ENCODE measurements around the gene TBCK. TPM values are rescaled to one million over a fixed set of nuclear protein-coding genes. Genes with fewer than 3 reads are reported as not detected.

Gene TBCK
- total RNA-seq, 2 donors from 2014 or later = 15.7 to 18.8 TPM

GRCh38 chr4:106201373-106201772, 114.6 kb downstream of the TBCK start:
- Histone ChIP-seq H3K4me3 (no peak overlapping the region), H3K27me3 (no peaks in the 10 kb centered on the region), H3K27ac (no peak overlapping the region), H3K4me1 (no peaks in the 10 kb centered on the region), H3K9me3 (no peaks in the 10 kb centered on the region), H3K36me3 (no peaks in the 10 kb centered on the region)
- TF ChIP-seq, protein P1, sequence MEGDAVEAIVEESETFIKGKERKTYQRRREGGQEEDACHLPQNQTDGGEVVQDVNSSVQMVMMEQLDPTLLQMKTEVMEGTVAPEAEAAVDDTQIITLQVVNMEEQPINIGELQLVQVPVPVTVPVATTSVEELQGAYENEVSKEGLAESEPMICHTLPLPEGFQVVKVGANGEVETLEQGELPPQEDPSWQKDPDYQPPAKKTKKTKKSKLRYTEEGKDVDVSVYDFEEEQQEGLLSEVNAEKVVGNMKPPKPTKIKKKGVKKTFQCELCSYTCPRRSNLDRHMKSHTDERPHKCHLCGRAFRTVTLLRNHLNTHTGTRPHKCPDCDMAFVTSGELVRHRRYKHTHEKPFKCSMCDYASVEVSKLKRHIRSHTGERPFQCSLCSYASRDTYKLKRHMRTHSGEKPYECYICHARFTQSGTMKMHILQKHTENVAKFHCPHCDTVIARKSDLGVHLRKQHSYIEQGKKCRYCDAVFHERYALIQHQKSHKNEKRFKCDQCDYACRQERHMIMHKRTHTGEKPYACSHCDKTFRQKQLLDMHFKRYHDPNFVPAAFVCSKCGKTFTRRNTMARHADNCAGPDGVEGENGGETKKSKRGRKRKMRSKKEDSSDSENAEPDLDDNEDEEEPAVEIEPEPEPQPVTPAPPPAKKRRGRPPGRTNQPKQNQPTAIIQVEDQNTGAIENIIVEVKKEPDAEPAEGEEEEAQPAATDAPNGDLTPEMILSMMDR (IDR thresholded peaks at IDR 0.05) = peak in 1 of 2 donors; percentile 54
- no peak for DNase-seq (ENCODE audit: low spot score)

DNA sequence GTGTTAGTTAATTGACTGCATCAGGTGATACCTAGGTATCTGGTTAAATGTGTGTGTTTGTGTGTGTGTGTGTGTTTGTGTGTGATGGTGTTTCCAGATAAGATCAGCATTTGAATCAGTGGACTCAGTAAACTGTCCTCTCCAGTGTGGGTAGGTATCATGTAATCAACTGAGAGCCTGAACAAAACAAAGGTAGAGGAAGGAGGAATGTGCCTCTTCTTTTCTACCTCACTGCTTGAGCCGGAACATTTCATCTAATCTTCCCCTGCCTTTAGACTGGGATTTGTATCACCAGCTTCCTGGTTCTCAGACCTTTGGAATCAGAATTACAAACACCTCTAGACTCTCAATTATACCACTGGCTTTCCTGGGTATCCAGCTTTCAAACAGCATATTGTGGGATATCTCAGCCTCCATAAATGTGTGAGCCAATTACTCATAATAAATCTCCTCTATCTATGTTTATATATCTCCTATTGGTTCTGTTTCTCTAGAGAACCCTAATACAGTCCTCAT, 120.5 kb downstream of the TBCK start:
- DNase-seq (ENCODE audit: low spot score) = no peak
- H3K9me3 ChIP-seq = no peaks in the 10 kb centered on the region
- TF ChIP-seq, protein P1 (IDR thresholded peaks at IDR 0.05) = no peak
- no peak overlapping the region for H3K27ac ChIP-seq
- H3K4me3 ChIP-seq = no peak overlapping the region
- H3K36me3 ChIP-seq = peaks cover 15% of the 10 kb centered on the region
- H3K27me3 ChIP-seq = no peaks in the 10 kb centered on the region
- no peaks in the 10 kb centered on the region for H3K4me1 ChIP-seq

- DNase-seq (ENCODE audit: low spot score) = no peak
- H3K9me3 ChIP-seq = no peaks in the 10 kb centered on the region
- H3K36me3 ChIP-seq = peaks cover 15% of the 10 kb centered on the region
- no peaks in the 10 kb centered on the region for H3K4me1 ChIP-seq
- H3K27ac ChIP-seq = no peak overlapping the region
- no peak overlapping the region for H3K4me3 ChIP-seq
- H3K27me3 ChIP-seq = no peaks in the 10 kb centered on the region
- TF ChIP-seq, protein P1 (IDR thresholded peaks at IDR 0.05) = no peak
Observed at GRCh38 chr4:106194801-106195200, 121.2 kb downstream of the TBCK start.

DNA sequence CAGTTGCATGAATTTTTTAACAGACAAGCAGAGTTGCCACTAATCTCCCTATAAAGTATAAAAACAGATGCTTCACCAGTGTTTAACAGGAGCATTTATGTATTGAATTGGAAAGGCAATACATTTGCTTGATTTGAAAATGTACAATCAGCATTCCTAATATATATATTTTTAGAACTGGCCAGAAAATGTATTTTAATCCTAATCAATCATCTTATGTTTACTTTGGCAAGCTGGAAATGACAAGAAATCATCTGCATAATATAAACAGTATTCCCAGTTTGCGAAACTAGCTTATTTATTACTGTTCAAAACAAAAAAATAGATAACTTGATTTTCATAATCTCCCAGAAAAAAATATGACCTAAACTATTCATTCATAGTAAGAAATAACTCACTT, 123.9 kb downstream of the TBCK start:
- Histone ChIP-seq H3K36me3 (peaks cover 15% of the 10 kb centered on the region), H3K4me3 (no peak overlapping the region), H3K27ac (no peak overlapping the region), H3K4me1 (no peaks in the 10 kb centered on the region), H3K27me3 (no peaks in the 10 kb centered on the region), H3K9me3 (no peaks in the 10 kb centered on the region)
- no peak for DNase-seq (ENCODE audit: low spot score)
- TF ChIP-seq, protein P1 (IDR thresholded peaks at IDR 0.05) = no peak

DNA sequence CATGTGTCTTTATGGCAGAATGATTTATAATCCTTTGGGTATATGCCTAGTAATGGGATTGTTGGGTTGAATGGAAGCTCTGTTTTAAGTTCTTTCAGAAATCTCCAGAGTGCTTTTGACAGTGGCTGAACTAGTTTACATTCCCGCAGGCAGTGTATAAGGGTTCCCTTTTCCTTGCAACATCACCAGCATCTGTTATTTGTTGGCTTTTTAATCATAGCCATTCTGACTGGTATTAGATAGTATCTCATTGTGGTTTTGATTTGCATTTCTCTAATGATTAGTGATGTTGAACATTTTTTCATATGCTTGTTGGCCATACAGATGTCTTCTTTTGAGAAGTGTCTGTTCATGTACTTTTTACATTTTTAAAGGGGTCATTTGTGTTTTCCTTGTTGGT, 129.8 kb downstream of the TBCK start:
- Histone ChIP-seq H3K4me1 (no peaks in the 10 kb centered on the region), H3K36me3 (peaks cover 9% of the 10 kb centered on the region), H3K27ac (no peak overlapping the region), H3K4me3 (no peak overlapping the region), H3K9me3 (no peaks in the 10 kb centered on the region), H3K27me3 (no peaks in the 10 kb centered on the region)
- DNase-seq (ENCODE audit: low spot score) = no peak
- TF ChIP-seq, protein P1 (IDR thresholded peaks at IDR 0.05) = no peak

GRCh38 chr4:106183551-106183950, 132.5 kb downstream of the TBCK start:
- DNase-seq (ENCODE audit: low spot score) = no peak
- H3K36me3 ChIP-seq = peaks cover 7% of the 10 kb centered on the region

More at GRCh38 chr4:106183551-106183950, 132.5 kb downstream of the TBCK start:
- H3K9me3 ChIP-seq = no peaks in the 10 kb centered on the region
- no peak overlapping the region for H3K27ac ChIP-seq
- no peaks in the 10 kb centered on the region for H3K27me3 ChIP-seq
- no peaks in the 10 kb centered on the region for H3K4me1 ChIP-seq
- TF ChIP-seq, protein P1 (IDR thresholded peaks at IDR 0.05) = no peak
- no peak overlapping the region for H3K4me3 ChIP-seq
